Duodenal mucosa (tissue), 2 donors: ENCODE measurements around the gene OR2AG1.
A peak's percentile ranks its signal among the peaks of the same experiment; 100 is the strongest.

Experiments
- H3K27ac ChIP-seq: one replicate; pipeline ENCODE4 v1.7.0; 2013; ENCODE audit warnings: low read depth, low read length
- H3K27me3 ChIP-seq, 2 donors: one replicate each; pipeline ENCODE4 v1.7.0; 2013; ENCODE audit warnings: low read length in 2 of 2, control low read depth in 1 of 2; ENCODE audit not compliant: insufficient read depth in 2 of 2, control insufficient read depth in 1 of 2
- H3K36me3 ChIP-seq, 2 donors: one replicate each; pipeline ENCODE4 v1.7.0; 2013; ENCODE audit warnings: low read length in 2 of 2, control low read depth in 1 of 2; ENCODE audit not compliant: insufficient read depth in 2 of 2, control insufficient read depth in 1 of 2
- H3K4me1 ChIP-seq, 2 donors: one replicate each; pipeline ENCODE4 v1.7.0; 2013; ENCODE audit warnings: low read length in 2 of 2, control low read depth in 1 of 2; ENCODE audit not compliant: insufficient read depth in 2 of 2, control insufficient read depth in 1 of 2
- H3K4me3 ChIP-seq, 2 donors: one replicate each; pipeline ENCODE4 v1.7.0; 2013; ENCODE audit warnings: low read length in 2 of 2, low read depth in 1 of 2
- H3K9ac ChIP-seq, 2 donors: one replicate each; pipeline ENCODE4 v1.7.0; 2013; ENCODE audit warnings: low read length in 2 of 2, low read depth in 1 of 2
- H3K9me3 ChIP-seq, 2 donors: one replicate each; pipeline ENCODE4 v1.7.0; 2013; ENCODE audit warnings: low read length in 2 of 2, control low read depth in 1 of 2; ENCODE audit not compliant: control insufficient read depth in 1 of 2

Gene OR2AG1, protein sequence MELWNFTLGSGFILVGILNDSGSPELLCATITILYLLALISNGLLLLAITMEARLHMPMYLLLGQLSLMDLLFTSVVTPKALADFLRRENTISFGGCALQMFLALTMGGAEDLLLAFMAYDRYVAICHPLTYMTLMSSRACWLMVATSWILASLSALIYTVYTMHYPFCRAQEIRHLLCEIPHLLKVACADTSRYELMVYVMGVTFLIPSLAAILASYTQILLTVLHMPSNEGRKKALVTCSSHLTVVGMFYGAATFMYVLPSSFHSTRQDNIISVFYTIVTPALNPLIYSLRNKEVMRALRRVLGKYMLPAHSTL

GRCh38 chr11:6782720-6783119 is at the start of gene OR2AG1:
Gene OR2AG1 (plus strand): TSS chr11:6783020. CDS start chr11:6785038, 2,018 bp downstream.
- H3K4me1 ChIP-seq = no peaks in the 10 kb centered on the region
- H3K27me3 ChIP-seq = no peaks in the 10 kb centered on the region
- no peak within 1 kb of the TSS for H3K9ac ChIP-seq
- H3K36me3 ChIP-seq = no peaks in the 10 kb centered on the region
- H3K9me3 ChIP-seq = no peaks in the 10 kb centered on the region
- H3K27ac ChIP-seq = no peak within 1 kb of the TSS
- H3K4me3 ChIP-seq = no peak within 1 kb of the TSS

DNA sequence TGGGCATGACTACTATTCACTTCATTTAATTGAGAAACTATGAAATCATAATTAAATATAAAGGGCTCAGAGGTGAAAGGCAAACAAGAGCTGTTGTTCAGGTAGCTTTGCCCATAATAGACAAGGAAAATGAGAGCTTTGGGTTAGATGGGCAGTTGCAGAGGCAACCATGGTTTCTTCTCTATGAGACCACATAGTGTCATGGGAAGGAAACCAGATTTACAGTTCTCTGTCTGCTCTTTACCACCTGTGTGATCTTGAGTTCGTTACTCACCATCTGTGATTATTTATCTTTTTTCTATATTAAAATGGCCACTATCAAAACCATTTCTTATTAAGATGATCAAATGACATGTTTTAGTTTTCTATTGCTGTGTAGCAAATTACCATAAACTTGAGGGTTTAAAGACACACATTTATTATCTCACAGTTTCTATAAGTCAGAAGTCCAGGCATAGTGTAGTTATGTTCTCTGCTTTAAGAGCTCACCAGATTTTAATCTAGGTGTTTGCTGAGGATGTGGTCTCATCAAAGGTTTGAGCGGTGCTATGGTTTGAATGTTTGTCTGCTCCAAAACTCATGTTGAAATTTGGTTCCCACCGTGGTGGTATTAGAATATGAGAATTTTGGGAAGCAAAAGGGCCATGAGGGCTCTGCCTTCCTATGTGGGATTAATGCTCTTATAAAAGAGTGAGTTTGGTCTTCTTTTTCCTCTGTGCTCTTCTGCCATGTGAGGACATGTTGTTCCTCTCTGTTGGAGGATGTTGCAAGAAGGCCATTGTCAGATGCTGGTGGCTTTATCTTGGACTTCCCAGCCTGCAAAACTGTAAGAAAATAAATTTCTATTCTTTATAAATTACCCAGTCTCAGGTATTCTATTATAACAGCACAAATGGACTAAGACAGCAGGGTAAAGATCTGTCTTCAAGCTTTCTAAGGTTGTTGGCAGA is 49.2 kb upstream of the OR2AG1 start:
- Histone ChIP-seq H3K4me3 (no peak overlapping the region), H3K36me3 (no peaks in the 10 kb centered on the region), H3K9me3 (no peaks in the 10 kb centered on the region), H3K27me3 (no peaks in the 10 kb centered on the region), H3K9ac (no peak overlapping the region), H3K27ac (no peak overlapping the region), H3K4me1 (peaks cover 0 to 3% of the 10 kb centered on the region in 2 donors)

DNA sequence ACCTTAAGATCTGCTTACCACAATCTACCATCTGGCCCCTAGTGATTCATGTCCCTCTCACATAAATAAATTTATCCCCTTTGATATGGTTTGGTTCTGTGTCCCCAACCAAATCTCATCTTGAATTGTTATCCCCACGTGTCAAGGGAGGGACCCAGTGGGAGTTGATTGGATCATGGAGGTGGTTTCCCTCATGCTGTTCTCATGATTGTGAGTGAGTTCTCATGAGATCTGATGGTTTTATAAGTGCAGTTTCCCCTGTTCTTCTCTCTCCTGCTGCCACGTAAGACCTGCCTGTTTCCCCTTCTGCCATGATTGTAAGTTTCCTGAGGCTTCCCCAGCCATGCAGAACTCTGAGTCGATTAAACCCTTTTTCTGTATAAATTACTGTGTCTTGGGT is 48.2 kb upstream of the OR2AG1 start:
- H3K27ac ChIP-seq = no peak overlapping the region
- no peak overlapping the region for H3K4me3 ChIP-seq
- H3K4me1 ChIP-seq = peaks cover 0 to 3% of the 10 kb centered on the region in 2 donors
- no peaks in the 10 kb centered on the region for H3K9me3 ChIP-seq
- no peaks in the 10 kb centered on the region for H3K27me3 ChIP-seq
- H3K36me3 ChIP-seq = no peaks in the 10 kb centered on the region
- H3K9ac ChIP-seq = no peak overlapping the region

DNA sequence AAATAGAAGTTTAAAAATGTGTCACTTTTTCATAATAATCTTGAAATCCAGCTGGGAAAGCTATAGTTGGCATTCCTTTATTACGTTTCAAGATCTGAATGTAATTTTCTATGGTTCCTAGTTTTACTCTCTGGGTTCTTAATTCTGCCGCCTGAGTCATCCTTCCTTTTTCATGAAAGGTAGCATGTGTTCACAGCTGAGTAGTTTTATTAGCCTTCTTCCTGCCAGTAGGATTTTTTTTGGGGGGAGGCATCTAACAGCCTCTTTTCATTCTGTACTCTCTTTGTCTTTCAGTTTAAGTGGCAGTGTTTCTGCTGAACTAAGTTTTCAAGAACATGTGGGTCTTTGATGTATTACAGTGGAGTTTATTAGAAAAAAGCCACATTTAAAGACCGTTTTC is 47.5 kb upstream of the OR2AG1 start:
- no peak overlapping the region for H3K27ac ChIP-seq
- H3K36me3 ChIP-seq = no peaks in the 10 kb centered on the region
- no peaks in the 10 kb centered on the region for H3K9me3 ChIP-seq
- H3K27me3 ChIP-seq = no peaks in the 10 kb centered on the region
- H3K4me3 ChIP-seq = no peak overlapping the region
- H3K4me1 ChIP-seq = peaks cover 0 to 3% of the 10 kb centered on the region in 2 donors
- H3K9ac ChIP-seq = no peak overlapping the region

DNA sequence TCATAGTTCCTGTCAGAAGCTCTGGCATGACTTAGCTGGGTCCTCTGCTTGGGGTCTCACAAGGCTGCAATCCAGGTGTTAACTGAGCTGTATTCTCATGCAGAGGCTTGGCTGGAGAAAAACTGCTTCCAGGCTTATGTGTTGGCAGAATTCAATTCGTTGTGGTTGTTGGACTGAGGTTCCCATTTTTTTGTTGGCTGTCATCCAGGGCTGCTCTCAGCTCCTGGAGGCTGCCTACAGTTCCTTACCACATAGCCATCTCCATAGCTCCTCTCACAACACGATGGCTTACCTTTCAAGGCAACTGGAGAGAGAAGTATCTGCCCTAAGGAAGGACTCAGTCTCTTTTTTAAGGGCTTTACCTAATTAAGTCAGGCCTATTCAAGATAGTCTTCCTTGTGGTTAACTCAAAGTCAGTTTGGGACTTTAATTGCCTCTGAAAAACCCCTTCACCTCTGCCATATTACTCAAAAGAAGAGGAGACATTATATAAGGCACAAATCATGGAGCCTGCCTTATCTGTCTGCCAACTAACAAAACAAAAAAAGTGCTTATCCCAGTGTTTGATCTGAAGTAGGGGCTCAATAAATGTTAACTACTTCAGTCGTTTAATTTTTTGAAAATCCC is 46.2 kb upstream of the OR2AG1 start:
- H3K9ac ChIP-seq = no peak overlapping the region
- no peaks in the 10 kb centered on the region for H3K27me3 ChIP-seq
- no peak overlapping the region for H3K27ac ChIP-seq
- H3K4me3 ChIP-seq = no peak overlapping the region
- H3K9me3 ChIP-seq = no peaks in the 10 kb centered on the region
- H3K4me1 ChIP-seq = peaks cover 0 to 3% of the 10 kb centered on the region in 2 donors
- no peaks in the 10 kb centered on the region for H3K36me3 ChIP-seq

DNA sequence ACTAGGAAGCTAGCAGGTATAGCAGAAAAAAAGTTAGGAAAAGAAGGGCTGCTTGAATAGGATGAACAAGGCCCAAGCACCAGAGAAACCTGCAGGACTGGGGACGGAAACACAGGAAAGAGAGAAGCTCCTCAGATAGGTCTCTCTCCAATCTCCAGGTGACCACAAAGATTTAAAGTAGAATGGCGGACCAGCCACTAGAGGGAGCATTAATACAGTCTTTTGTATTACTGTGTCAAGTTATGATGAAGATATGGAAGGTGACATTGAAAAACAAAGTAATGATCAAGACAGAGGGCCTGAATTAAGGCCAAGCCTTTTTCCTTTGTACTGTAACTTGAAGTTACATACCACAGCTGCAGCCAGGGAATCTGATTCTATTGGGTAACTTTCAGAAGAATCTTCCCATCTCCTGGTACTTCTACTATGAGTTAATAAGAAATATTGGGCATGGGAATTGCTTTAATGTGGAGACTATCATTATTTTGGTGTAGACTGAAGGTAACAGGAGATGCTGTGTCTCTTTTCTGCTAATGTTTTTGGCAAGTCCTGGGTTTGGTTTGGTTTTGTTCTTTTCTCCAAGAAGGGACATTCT is 44.9 kb upstream of the OR2AG1 start:
- peaks cover 0 to 3% of the 10 kb centered on the region in 2 donors for H3K4me1 ChIP-seq
- H3K36me3 ChIP-seq = no peaks in the 10 kb centered on the region
- H3K27ac ChIP-seq = no peak overlapping the region
- no peaks in the 10 kb centered on the region for H3K27me3 ChIP-seq
- H3K9me3 ChIP-seq = no peaks in the 10 kb centered on the region
- no peak overlapping the region for H3K4me3 ChIP-seq
- no peak overlapping the region for H3K9ac ChIP-seq

- Histone ChIP-seq H3K9me3 (no peaks in the 10 kb centered on the region), H3K27ac (no peak overlapping the region), H3K27me3 (no peaks in the 10 kb centered on the region), H3K4me1 (peaks cover 0 to 3% of the 10 kb centered on the region in 2 donors), H3K4me3 (no peak overlapping the region), H3K36me3 (no peaks in the 10 kb centered on the region), H3K9ac (no peak overlapping the region)
Observed at GRCh38 chr11:6738590-6738989, 44.2 kb upstream of the OR2AG1 start.

DNA sequence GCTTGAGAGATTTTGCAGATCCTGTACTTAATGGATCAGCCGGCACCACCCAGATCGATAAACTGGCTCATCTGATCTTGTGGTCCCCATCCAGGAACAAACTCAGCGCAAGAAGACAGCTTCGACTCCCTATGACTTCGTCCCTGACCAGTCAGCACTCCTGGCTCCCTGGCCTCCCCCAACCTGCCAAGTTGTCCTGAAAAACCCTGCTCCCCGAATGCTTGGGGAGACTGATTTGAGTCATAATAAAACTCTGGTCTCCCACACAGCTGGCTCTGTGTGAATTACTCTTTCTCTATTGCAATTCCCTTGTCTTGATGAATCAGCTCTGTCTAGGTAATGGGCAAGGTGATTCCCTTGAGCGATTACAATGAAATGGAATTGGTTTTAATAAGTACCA is 40.6 kb upstream of the OR2AG1 start:
- Histone ChIP-seq H3K9ac (no peak overlapping the region), H3K27ac (no peak overlapping the region), H3K9me3 (no peaks in the 10 kb centered on the region), H3K4me3 (peak overlapping the region; percentile 19 to 23), H3K36me3 (no peaks in the 10 kb centered on the region), H3K27me3 (no peaks in the 10 kb centered on the region), H3K4me1 (peaks cover 4 to 16% of the 10 kb centered on the region in 2 donors)

DNA sequence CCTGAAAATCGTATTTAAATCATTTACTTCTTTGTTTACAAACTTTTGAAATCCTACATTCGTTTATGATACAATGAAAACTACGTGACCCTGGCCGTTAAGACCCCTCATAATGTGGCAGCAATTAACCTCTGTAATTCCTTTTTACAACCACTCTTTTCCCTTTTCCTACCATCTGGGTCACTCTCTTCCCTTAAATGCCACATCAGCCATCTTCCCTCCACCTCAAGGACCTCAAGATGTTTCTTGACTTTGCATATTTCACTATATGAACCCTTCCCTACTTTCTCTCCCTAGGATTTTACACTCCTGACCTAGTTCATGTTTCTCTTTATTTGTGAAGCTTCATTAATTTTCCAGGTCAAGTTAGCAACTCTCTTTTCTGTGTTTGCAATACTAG is 37.8 kb upstream of the OR2AG1 start:
- H3K4me3 ChIP-seq = peak overlapping the region; percentile 60 to 69
- peak overlapping the region; percentile 80 for H3K27ac ChIP-seq

More for the DNA sequence above, 37.8 kb upstream of the OR2AG1 start:
- Histone ChIP-seq H3K27me3 (no peaks in the 10 kb centered on the region), H3K36me3 (no peaks in the 10 kb centered on the region), H3K9me3 (no peaks in the 10 kb centered on the region), H3K9ac (peak overlapping the region; percentile 36 to 50), H3K4me1 (peaks cover 4 to 16% of the 10 kb centered on the region in 2 donors)
